ENCODE results near the gene CELF2. TPM values are rescaled to one million over a fixed set of nuclear protein-coding genes. Genes with fewer than 3 reads are reported as not detected.
A peak's percentile ranks its signal among the peaks of the same experiment; 100 is the strongest.

CELF2 gene
- total and polyA plus RNA-seq, 9 of the 15 experiments (the other 6 are each of a cell fraction or from before 2014, with no cell fraction given): 4.0 to 20.3 (median 11.1) TPM

DNA sequence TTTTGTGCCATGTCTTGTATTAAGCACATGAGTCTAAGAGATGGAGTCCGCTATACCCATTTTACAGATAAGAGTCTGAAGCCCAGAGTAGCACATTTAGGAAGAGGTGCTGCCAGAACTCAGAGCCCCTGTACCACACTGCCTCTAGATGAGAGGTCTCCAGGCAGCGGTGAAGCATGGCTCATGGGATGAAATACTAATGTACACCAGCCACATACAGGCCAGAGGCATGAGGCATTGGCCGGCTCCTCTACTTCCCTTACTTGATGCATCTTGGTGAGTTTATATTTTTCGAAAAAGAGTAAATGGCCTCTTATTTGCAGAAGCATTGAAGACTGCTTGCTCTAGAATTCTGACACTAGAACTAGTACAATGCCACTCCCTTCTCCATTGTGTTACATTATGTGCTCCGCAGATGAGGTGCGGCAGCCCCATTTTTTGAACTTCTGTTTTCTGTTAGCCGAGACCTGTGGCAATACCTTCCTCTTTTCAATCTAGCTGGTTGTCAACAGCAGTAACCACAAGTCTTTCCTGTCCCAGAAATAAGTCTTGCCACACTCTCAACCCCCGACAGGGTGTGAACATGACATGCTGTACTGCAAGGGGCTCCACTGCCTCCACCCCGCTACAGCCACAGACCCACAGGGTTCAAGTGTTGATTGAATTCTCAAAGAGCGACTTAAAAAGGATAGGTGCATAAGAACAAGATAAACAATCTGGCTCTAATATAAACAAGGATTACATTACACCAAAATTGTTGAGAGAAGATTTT is 145.3 kb downstream of the CELF2 start (continued):
- TF ChIP-seq, protein P1, sequence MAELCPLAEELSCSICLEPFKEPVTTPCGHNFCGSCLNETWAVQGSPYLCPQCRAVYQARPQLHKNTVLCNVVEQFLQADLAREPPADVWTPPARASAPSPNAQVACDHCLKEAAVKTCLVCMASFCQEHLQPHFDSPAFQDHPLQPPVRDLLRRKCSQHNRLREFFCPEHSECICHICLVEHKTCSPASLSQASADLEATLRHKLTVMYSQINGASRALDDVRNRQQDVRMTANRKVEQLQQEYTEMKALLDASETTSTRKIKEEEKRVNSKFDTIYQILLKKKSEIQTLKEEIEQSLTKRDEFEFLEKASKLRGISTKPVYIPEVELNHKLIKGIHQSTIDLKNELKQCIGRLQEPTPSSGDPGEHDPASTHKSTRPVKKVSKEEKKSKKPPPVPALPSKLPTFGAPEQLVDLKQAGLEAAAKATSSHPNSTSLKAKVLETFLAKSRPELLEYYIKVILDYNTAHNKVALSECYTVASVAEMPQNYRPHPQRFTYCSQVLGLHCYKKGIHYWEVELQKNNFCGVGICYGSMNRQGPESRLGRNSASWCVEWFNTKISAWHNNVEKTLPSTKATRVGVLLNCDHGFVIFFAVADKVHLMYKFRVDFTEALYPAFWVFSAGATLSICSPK (IDR thresholded peaks at IDR 0.05; ENCODE audit: borderline replicate concordance): no peak

GRCh38 chr10:11163780-11164550 is 146.3 kb downstream of the CELF2 start:
- Histone ChIP-seq H3K9me3 (replicated peaks; ENCODE audit: control insufficient read depth, insufficient read depth, low read depth, low read length) (no peaks in the 10 kb centered on the region), H3K27ac (ENCODE audit: extremely low read depth, low read depth, low read length) (no peak overlapping the region), H3K4me2 (ENCODE audit: insufficient read depth, low read length) (no peak overlapping the region), H3K9me1 (ENCODE audit: control insufficient read depth, insufficient read depth, low read length) (no peaks in the 10 kb centered on the region), H3K36me3 (ENCODE audit: control insufficient read depth, insufficient read depth, low read length) (no peaks in the 10 kb centered on the region), H3K79me2 (ENCODE audit: control insufficient read depth, insufficient read depth, low read length) (peaks cover 21% of the 10 kb centered on the region; the same call in 2 of the 3 replicates), H4K20me1 (replicated peaks; ENCODE audit: control insufficient read depth, insufficient read depth, low read length) (no peaks in the 10 kb centered on the region), H3K4me1 (replicated peaks in 1 of 2; ENCODE audit: control insufficient read depth in 2 of 2, insufficient read depth in 2 of 2, low read length in 2 of 2) (peaks cover 12 to 22% of the 10 kb centered on the region in 2 experiments), H2AFZ (ENCODE audit: low read depth, low read length) (no peak overlapping the region; the same call in 1 of the 2 replicates), H3K4me3 (no peak overlapping the region), H3K9ac (ENCODE audit: insufficient read depth in 1 of 2, low read depth in 2 of 2, low read length in 2 of 2) (no peak overlapping the region), H3K27me3 (ENCODE audit: control insufficient read depth in 2 of 2, insufficient read depth in 2 of 2, low read length in 2 of 2) (no peaks in the 10 kb centered on the region)
- in situ Hi-C loops (cut with MboI): no loop called here
- WGBS (ENCODE audit: insufficient coverage, low coverage, missing lambda C conversion rate): 57% methylated on average over 11 of the region's 11 CpGs
- ChIA-PET CTCF (ENCODE audit: low intra/inter-chr PET ratio) (no interaction called here), POLR2A (no interaction called here)
- TF ChIP-seq, protein P2, sequence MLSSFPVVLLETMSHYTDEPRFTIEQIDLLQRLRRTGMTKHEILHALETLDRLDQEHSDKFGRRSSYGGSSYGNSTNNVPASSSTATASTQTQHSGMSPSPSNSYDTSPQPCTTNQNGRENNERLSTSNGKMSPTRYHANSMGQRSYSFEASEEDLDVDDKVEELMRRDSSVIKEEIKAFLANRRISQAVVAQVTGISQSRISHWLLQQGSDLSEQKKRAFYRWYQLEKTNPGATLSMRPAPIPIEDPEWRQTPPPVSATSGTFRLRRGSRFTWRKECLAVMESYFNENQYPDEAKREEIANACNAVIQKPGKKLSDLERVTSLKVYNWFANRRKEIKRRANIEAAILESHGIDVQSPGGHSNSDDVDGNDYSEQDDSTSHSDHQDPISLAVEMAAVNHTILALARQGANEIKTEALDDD (IDR thresholded peaks at IDR 0.05): 0 out of 2 replicates have a peak, but pooled peaks have one; percentile 8
- TF ChIP-seq NR1H2 (CRISPR knock-in tag; IDR thresholded peaks at IDR 0.05): no peak
- BruUV-seq (replicated peaks): TSS peak; percentile 52
- ATAC-seq: no peak
- intact Hi-C loops (cut with micrococcal nuclease): no loop called here
- DNase-seq (ENCODE audit: extremely low read depth in 1 of 4, low spot score in 3 of 4): no peak
- no peak for FAIRE-seq

Measured in K562 (cell line).